Progenitor cell of endocrine pancreas (in vitro differentiated cells): ENCODE measurements around the gene ASB16. TPM values are rescaled to one million over a fixed set of nuclear protein-coding genes. Genes with fewer than 3 reads are reported as not detected.
"Not testable (repeated sequence)": the region's sequence is repeated elsewhere in the genome, so short reads cannot be mapped to it uniquely, and the experiment has no call there.

Source experiments
- DNase-seq: peaks from one replicate; pipeline ENCODE4 v3.0.0; 2021; ENCODE audit warnings: low spot score; ENCODE audit not compliant: unreplicated experiment
- H3K27ac Mint-ChIP-seq: 2 replicates; pipeline ENCODE4 v1.8.0; 2021; ENCODE audit warnings: mild to moderate bottlenecking, moderate library complexity, mixed read lengths
- H3K27me3 Mint-ChIP-seq: 2 replicates; pipeline ENCODE4 v1.8.0; 2021; ENCODE audit warnings: mixed read lengths
- H3K36me3 Mint-ChIP-seq: 2 replicates; pipeline ENCODE4 v1.8.0; 2022; ENCODE audit warnings: mixed read lengths; ENCODE audit not compliant: insufficient read depth
- H3K4me1 Mint-ChIP-seq: 2 replicates; pipeline ENCODE4 v1.8.0; 2021; ENCODE audit warnings: low read depth, mixed read lengths
- H3K4me3 Mint-ChIP-seq: 2 replicates; pipeline ENCODE4 v1.8.0; 2021; ENCODE audit warnings: low read depth, mild to moderate bottlenecking, moderate library complexity, mixed read lengths
- H3K9me3 Mint-ChIP-seq: 2 replicates; pipeline ENCODE4 v1.8.0; 2021; ENCODE audit warnings: low read depth, mixed read lengths
- total RNA-seq: library from RNA; stranded (reverse); gene quantifications from 2 replicates; pipeline ENCODE4 v1.2.1, GENCODE V29; 2021
- TF ChIP-seq, protein P1 (sequence below): fragments of 200-600 bp; sonication (generic); IDR thresholded peaks from one replicate; pipeline ENCODE4 v1.5.0; 2021; ENCODE audit warnings: antibody characterized with exemption, mild to moderate bottlenecking; ENCODE audit not compliant: unreplicated experiment

ASB16 gene
- total RNA-seq, 1 donor from 2014 or later, result 0.89 TPM

GRCh38 chr17:44132275-44132821 lies 38.2 kb upstream of the ASB16 start:
- H3K4me1 Mint-ChIP-seq, result peaks cover under 1% of the 10 kb centered on the region
- H3K4me3 Mint-ChIP-seq, result no peak overlapping the region
- no peak overlapping the region for H3K27ac Mint-ChIP-seq
- H3K9me3 Mint-ChIP-seq, result no peaks in the 10 kb centered on the region
- H3K36me3 Mint-ChIP-seq, result no peaks in the 10 kb centered on the region
- TF ChIP-seq, protein P1, sequence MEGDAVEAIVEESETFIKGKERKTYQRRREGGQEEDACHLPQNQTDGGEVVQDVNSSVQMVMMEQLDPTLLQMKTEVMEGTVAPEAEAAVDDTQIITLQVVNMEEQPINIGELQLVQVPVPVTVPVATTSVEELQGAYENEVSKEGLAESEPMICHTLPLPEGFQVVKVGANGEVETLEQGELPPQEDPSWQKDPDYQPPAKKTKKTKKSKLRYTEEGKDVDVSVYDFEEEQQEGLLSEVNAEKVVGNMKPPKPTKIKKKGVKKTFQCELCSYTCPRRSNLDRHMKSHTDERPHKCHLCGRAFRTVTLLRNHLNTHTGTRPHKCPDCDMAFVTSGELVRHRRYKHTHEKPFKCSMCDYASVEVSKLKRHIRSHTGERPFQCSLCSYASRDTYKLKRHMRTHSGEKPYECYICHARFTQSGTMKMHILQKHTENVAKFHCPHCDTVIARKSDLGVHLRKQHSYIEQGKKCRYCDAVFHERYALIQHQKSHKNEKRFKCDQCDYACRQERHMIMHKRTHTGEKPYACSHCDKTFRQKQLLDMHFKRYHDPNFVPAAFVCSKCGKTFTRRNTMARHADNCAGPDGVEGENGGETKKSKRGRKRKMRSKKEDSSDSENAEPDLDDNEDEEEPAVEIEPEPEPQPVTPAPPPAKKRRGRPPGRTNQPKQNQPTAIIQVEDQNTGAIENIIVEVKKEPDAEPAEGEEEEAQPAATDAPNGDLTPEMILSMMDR, result no peak
- DNase-seq, result no peak
- no peaks in the 10 kb centered on the region for H3K27me3 Mint-ChIP-seq

GRCh38 chr17:44133918-44134476 lies 36.5 kb upstream of the ASB16 start:
- TF ChIP-seq, protein P1, result no peak
- H3K36me3 Mint-ChIP-seq, result no peaks in the 10 kb centered on the region
- H3K27ac Mint-ChIP-seq, result no peak overlapping the region
- no peaks in the 10 kb centered on the region for H3K27me3 Mint-ChIP-seq
- no peaks in the 10 kb centered on the region for H3K9me3 Mint-ChIP-seq
- peaks cover 13% of the 10 kb centered on the region for H3K4me1 Mint-ChIP-seq
- DNase-seq, result no peak
- H3K4me3 Mint-ChIP-seq, result no peak overlapping the region

- no peaks in the 10 kb centered on the region for H3K27me3 Mint-ChIP-seq
- no peak overlapping the region for H3K4me3 Mint-ChIP-seq
- TF ChIP-seq, protein P1, result no peak
- no peaks in the 10 kb centered on the region for H3K9me3 Mint-ChIP-seq
- peaks cover 13% of the 10 kb centered on the region for H3K4me1 Mint-ChIP-seq
- H3K36me3 Mint-ChIP-seq, result no peaks in the 10 kb centered on the region
- no peak for DNase-seq
- no peak overlapping the region for H3K27ac Mint-ChIP-seq
Measured at GRCh38 chr17:44134752-44135568, 35.5 kb upstream of the ASB16 start.

DNA sequence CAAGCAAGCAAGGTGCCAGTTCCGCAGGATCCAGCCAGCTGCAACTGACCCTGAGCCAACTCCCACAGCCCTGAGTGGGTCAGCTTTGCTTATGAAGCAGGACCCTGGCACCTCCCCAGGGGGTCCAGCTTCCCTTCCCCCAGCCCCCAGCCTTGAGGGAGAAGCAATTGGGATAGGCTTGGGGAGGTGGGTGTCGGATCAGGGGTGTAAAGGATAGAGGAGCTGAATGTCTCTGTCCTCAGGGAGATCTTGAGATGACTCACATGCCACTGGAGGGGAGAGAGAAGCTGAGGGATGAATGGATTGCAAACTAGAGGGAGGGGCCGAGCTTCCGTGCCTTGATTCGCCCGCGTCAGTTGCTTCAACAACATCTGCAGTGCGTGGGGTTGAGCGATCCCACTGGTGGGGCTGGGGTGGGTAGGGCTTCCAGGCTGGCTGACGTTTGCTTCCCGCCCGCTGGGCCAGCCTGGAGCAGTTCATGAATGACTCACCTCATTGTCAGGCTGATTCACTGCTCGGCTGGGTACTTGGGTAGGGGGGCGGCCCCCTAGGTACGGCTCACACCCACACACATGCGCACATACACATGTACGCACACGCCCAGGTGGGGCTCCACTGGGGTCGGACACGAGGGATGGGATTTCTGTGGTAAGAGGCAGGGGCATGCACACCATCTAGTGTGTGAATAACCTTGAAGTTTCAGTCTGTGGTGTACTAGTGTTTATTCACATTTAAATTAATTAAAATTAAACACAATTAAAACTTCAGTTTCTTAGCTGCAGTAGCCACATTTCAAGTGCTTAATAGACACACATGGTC lies 32.4 kb upstream of the ASB16 start:
- Mint-ChIP-seq H3K4me1 (peaks cover 16% of the 10 kb centered on the region), H3K27me3 (no peaks in the 10 kb centered on the region), H3K27ac (peak overlapping the region; percentile 95), H3K4me3 (peak overlapping the region; percentile 68), H3K36me3 (no peaks in the 10 kb centered on the region), H3K9me3 (no peaks in the 10 kb centered on the region)
- DNase-seq, result peak; percentile 57
- TF ChIP-seq, protein P1, result no peak

DNA sequence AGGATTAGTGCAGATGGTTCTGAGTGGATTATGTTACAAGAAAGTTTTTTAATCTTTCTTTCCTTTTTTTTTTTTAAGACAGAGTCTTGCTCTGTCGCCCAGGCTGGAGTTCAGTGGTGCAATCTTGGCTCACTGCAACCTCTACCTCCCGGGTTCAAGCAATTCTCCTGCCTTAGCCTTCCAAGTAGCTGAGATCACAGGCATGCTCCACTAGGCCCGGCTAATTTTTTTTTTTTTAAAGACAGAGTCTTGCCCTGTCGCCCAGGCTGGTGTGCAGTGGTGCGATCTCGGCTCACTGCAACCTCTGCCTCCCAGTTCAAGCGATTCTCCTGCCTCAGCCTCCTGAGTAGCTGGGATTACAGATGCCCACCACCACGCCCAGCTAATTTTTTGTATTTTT lies 26.6 kb upstream of the ASB16 start:
- H3K27me3 Mint-ChIP-seq, DNase-seq, H3K4me1 Mint-ChIP-seq, H3K9me3 Mint-ChIP-seq, H3K27ac Mint-ChIP-seq, H3K4me3 Mint-ChIP-seq, H3K36me3 Mint-ChIP-seq: not testable (repeated sequence)
